Stimulated activated CD8-positive, alpha-beta memory T cell treated with anti-CD3 and anti-CD28 coated beads, Interleukin-12 subunit alpha, Interleukin-12 subunit beta, amount 100 ng/mL, for 24 hours (primary cell): ENCODE data around the gene TRAPPC11.
"Not testable (repeated sequence)": the region's sequence is repeated elsewhere in the genome, so short reads cannot be mapped to it uniquely, and the experiment has no call there.

ENCODE experiments used
- DNase-seq: peaks from one replicate; pipeline ENCODE4 v3.0.0-alpha.2; 2020; ENCODE audit errors: extremely low read depth

TRAPPC11 gene

DNA sequence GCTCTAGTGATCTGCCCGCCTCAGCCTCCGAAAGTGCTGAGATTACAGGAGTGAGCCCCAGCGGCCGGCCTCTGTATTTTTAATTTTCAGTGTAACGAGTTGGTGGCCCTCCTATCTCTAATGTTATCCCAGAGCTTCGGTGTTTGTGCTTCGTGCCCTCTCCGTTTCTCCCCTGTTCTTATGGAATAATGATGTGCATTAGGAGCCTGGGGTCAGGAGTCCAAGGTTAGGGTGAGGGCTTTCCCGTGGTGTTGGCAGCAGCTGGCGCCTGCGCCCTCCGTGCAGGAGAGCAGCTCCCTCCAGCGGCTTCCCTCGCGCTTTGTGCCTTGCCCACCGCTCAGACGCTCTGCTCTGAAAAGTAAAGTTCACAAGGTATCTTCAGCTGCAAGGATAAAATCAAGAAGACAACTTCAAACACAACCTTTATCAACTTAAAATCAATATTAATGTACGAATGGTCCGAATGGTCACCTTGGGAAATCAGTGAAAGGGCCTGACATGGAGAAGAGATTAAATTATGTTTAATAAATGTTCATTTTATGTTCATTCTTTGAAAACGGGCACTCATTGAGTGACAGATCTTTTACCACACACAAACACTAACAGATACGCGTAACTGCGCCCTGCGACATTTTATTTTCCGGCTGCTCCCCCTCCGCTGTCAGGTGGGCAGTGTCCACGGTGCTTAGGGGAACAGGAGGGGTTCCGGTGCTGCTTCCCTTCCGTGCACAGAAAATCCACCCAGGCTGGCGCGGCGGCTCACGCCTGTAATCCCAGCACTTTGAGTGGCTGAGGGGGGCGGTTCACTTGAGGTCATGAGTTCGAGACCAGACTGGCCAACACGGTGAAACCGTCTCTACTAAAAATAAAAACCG, 62.4 kb downstream of the TRAPPC11 start:
- DNase-seq: no peak

DNA sequence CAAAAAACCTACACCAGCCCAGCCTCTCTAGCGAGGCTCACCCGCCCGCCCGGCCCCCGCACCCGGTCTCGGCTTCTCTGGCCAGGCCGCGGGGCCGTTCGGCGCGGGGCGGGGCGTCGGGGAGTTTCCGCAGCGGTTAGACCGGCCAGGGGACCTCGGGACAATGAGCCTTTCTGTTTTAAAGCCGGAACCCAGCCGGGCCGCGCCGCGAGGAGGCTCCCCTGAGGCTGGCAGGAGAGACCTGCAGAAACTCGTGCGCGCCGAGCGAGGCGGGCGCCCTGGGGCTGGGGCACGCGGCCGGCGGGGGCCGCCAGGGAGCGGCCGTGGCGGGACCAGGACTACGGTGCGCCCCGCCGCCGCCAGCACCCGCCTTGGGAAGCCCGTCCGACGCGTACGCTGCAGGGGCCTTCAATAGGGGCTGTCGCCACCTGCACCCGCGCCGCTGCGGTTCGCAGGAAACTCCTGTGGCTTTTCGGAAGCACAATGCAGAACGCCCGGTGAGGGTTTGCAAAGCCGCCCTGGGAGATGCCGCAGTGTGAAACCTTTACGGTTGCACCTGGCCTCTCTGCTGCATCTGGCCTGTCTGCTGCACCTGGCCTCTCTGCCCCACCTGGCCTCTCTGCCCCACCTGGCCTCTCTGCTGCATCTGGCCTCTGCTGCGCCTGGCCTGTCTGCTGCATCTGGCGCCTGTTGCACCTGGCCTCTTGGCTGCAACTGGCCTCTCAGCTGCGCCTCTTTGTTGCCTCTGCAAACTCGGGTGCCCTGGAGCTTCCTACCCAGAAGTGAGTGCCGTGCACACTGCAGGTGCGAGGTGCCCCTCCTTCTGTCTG, 63.9 kb downstream of the TRAPPC11 start:
- DNase-seq: no peak

DNA sequence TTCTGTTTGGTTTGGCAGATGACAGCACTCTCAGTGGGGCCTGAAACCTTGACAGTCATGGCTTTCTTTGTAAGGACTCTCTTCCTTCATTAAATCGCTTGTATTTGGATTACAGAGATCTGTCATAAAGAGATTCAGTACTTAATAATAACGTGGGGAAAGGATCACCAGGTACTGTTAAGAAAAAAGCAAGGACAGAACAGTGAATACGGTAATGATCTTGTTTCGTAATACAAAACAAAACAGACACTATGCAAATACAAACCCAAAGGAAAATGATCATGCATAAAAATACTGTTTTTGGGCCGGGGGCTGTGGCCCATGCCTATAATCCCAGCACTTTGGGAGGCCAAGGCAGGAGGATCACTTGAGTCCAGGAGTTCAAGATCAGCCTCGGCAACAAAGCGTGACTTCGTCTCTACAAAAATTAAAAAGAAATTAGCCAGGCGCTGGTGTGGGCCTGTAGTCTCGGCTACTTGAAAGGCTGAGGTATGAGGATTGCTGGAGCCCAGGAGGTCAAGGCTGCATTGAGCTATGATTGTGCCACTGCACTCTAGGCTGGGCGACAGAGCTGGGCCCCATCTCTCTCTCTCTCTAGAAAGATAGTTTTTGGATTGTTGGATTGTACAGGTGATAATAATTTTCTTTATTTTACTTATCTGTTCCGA, 64.6 kb downstream of the TRAPPC11 start:
- DNase-seq: no peak

- not testable (repeated sequence) for DNase-seq
Measured at GRCh38 chr4:183725585-183725984, 66.5 kb downstream of the TRAPPC11 start.

- no peak for DNase-seq
Measured at GRCh38 chr4:183727482-183727881, 68.4 kb downstream of the TRAPPC11 start.

DNA sequence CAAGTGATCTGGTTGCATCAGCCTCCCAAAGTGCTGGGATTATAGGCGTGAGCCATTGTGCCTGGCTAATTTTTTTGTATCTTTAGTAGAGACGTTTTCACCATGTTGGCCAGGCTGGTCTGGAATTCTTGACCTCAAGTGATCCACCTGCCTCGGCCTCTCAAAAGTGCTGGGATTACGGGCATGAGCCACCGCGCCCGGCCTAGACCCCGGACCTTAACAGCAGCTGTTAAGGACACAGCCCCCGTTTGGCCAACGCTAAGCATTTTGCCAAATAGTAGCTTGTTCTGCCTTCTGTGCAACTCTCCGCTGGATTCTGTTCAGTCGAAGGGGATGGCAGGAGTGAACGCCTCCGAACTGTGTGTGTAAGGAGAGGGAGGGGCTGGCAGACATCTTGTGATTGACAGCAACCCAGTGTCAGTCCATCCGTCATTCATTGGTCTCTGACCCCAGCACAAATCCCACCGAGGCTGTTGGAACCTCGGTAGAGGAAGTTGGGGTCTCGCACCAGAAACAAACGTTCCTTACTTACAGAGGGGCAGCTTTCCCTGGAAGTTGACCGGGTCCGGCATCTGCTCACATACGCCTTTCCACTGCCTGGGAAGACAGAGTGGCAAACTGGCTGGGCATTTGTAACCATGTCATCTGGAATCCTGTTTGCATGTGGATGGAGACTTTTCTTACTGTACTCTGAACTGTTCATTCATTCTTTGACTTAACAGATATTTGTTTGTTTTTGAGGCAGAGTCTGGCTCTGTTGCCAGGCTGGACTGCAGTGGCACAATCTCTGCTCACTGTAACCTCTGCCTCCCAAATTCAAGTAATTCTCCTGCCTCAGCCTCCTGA, 69.4 kb downstream of the TRAPPC11 start:
- no peak for DNase-seq

DNA sequence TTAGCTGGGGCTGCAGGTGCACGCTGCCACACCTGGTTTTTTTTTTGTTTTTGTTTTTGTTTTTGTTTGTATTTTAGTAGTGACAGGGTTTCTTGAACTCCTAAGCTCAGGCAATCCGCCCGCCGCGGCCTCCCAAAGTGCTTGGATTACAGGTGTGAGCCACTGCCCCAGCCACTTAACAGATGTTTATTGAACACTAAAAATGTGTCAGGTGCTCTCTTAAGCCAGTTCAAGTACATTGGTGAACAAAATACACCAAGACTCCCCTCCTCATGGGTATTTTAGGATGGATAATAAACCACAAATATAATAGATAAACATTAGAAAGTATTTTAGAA, 69.9 kb downstream of the TRAPPC11 start:
- no peak for DNase-seq

DNA sequence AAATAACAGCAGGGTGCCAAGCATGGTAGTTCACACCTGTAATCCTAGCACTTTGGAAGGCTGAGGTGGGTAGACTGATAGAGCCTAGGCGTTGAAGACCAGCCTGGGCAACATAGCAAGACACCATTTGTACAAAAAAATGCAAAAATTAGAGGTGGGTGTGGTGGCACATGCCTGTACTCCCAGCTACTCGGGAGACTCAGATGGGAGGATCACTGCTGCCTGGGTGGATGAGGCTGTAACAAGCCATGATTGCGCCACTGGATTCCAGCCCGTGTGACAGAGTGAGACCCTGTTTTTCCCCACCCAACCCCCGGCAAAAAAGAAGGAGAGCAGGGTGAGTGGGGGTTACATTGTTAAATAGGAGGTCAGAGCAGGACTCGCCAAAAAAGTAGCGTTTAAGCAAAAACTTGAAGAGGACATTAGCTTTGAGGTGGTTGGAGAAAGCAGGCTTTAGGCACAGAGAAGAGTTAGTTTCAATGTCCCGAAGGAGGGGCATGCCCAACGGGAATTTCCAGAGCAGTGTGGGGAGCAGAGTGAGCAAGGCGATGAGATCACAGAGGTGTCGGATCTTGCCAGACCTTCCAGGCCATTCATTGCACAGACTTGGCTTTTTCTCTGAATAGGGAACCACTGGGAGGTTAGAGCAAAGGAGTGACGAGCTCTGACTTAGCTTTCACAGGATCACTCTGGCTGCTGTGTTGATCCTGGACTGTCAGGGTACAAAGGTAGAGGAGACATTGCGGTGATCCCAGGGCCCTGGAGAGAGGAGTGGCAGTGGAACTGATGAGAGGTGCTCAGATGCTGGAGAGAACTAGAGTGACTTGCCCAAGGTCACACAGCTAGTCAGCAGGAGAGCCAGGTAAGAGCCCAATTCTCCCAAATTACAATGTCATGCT, 70.6 kb downstream of the TRAPPC11 start:
- DNase-seq: no peak

DNA sequence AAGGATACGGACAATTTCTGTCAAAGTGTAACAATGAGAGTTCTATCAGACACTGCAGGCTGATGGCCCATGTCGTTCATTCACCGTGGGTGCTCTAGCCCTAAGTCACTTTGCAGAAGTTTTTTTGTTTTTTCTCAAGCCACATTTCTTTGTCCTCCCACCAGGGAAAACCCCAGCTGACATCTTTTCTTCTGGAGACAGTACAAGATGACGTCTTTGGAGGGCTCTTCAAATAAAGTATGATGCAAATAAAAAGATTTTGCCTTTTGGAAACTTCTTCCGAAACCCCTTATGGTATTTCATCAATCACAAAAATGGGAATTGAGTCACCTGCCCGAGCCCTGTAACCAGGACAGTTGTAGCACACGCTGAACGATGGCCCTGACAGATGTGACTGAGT, 73.2 kb downstream of the TRAPPC11 start:
- DNase-seq: no peak

GRCh38 chr4:183733181-183733580, 74.1 kb downstream of the TRAPPC11 start:
- no peak for DNase-seq

- no peak for DNase-seq
Measured at GRCh38 chr4:183738081-183738673, 79.1 kb downstream of the TRAPPC11 start.

DNA sequence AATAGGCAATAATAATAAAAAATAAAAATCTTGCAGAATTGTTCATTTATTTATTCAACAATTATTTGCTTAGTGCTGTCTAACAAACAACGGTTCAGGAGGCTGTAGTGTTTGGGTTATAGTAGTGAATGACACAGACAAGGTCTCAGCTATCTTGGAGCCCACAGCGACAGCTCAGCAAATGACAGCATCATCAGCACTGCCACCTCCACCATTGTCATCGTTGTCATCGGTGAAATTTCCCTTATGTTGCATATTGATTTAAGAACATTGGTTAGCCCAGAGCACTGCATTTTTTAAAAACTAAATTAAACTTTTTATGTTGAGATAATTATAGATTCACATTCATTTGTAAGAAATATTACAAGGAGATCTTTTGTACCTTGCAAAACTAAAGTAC, 79.9 kb downstream of the TRAPPC11 start:
- no peak for DNase-seq

DNA sequence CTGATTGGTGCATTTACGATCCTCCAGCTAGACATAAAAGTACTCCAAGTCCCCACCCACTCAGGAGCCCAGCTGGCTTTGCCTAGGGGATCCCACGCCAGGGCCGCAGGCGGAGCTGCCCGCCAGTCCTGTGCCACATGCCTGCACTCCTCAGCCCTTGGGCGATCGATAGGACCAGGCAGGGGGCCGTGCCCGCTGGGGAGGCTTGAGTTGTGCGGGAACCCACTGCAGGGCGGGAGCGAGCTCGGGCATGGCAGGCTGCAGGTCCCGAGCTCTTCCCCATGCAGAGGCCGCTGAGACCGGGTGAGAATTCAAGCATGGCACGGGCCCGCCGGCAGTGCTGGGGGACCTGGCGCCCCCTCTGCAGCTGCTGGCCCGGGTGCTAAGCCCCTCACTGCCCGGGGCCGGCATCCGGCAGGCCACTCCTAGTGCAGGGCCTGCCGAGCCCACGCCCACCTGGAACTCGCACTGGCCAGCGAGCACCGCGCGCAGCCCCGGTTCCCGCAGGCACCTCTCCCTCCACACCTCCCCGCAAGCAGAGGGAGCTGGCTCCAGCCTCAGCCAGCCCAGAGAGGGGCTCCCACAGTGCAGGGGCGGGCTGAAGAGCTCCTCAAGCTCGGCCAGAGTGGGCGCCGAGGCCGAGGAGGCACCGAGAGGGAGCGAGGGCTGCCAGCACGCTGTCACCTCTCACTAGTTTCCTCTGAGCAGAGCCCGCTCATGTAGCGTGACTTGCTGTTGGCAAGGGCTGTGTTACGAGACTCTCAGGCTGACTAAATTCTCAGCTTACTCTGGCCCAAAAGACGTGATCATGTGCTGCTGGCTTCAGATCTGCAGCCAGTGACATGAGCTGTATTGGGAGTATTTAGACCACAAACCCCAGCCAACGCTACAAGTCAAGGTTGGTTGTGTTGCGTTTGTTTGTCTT, 87.5 kb downstream of the TRAPPC11 start:
- DNase-seq: no peak

DNA sequence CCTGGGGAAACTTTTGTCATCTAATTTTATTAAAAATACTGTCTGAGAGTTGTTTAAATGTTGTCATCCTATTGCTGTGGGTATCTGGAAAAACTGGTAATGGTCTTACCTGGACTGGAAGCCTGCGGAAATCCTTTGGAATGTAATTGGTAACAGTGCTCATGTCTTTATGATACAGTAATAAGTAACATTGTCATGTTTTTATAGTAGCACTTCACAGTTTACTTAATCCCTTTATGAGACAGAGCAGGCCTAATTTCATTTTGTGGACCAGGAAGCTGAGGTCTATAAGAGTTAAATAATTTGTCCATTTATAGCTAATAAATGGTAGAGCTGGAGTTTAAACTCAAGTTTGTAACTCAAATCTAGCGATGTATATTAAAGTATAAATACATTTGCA, 88.3 kb downstream of the TRAPPC11 start:
- DNase-seq: no peak

- DNase-seq: no peak
Measured at GRCh38 chr4:183747931-183748670, 89.0 kb downstream of the TRAPPC11 start.

- no peak for DNase-seq
Measured at GRCh38 chr4:183751106-183751505, 92.0 kb downstream of the TRAPPC11 start.

DNA sequence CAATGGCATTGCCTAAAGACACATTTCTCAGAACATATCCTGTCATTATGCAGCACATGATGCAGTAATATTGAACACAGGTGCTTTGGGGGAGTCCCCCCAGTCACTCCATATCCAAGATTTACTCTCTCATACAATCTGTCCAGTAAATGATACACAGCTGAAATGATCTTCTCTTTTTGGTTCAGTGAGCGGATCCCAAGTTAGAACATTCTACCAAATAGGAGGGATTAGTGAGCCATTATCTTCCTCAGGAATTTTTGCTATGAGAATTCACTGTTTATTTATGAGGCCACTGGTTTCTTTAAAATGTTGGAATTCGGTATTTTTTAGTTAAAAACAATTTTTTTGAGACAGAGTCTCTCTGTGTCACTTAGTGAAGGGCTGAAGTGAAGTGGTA, 96.5 kb downstream of the TRAPPC11 start:
- no peak for DNase-seq

DNA sequence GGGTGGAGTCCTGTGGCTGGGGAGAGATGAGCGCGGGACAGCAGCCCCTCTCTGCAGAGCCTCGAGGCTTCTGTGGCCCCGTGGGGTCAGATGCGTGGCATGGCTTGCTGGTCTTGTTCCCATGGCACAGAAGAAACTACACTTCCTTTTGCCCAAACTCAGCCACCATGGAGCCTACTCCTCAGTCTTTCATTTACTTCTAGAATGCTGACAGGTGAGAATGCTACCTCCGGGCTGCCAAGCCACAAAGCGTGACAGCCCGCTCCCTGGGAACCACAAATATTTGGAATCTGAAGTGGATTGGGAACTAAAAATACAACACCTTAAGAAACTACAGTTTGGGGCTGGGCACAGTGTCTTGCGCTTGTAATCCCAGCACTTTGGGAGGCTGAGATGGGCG, 98.0 kb downstream of the TRAPPC11 start:
- DNase-seq: no peak
